IMR-90 (cell line): ENCODE measurements around the gene CRYM. TPM values are rescaled to one million over a fixed set of nuclear protein-coding genes. Genes with fewer than 3 reads are reported as not detected.

Experiments
- ATAC-seq: fragments of 200-7000 bp; cut with Tn5 transposase; 2 replicates; pipeline ENCODE4 v1.9.1; 2020; ENCODE audit warnings: low read depth, mild to moderate bottlenecking, moderate library complexity
- BruUV-seq: library from RNA; stranded (reverse); fragments of 400-500 nt; replicated peaks from 2 replicates; lab custom pipeline; 2021; lab: Mats Ljungman, UMichigan
- CTCF ChIA-PET: fragments of 300-600 bp; formaldehyde crosslinking; extraction: SDS; loops from one replicate; lab custom pipeline; 2021; ENCODE audit warnings: antibody characterized with exemption; lab: Yijun Ruan, JAX
- POLR2A ChIA-PET: fragments of 300-600 bp; sonication (Branson Sonifier 250); formaldehyde crosslinking; loops from one replicate; lab custom pipeline; 2022; ENCODE audit warnings: antibody characterized with exemption; ENCODE audit not compliant: unreplicated experiment; lab: Charles Lee
- DNase-seq: peaks from one replicate; pipeline ENCODE4 v3.0.0; 2013
- H2AFZ ChIP-seq: replicated peaks from 2 replicates; pipeline ENCODE3; 2013; ENCODE audit warnings: low read length, mild to moderate bottlenecking; ENCODE audit not compliant: poor library complexity
- H2AK5ac ChIP-seq: 2 replicates; pipeline ENCODE4 v1.6.1; 2013; ENCODE audit warnings: low read depth, low read length, inconsistent platforms
- H2AK9ac ChIP-seq: replicated peaks from 2 replicates; pipeline ENCODE3; 2013; ENCODE audit warnings: mild to moderate bottlenecking, low read depth, low read length, moderate library complexity; ENCODE audit not compliant: poor library complexity
- H2BK120ac ChIP-seq: 2 replicates; pipeline ENCODE4 v1.6.1; 2013; ENCODE audit warnings: low read depth, low read length, inconsistent platforms
- H2BK15ac ChIP-seq: 3 replicates; pipeline ENCODE4 v1.6.1; 2013; ENCODE audit warnings: low read depth, low read length, inconsistent platforms
- H2BK20ac ChIP-seq: 2 replicates; pipeline ENCODE4 v1.6.1; 2013; ENCODE audit warnings: low read depth, mild to moderate bottlenecking, inconsistent platforms, low read length, moderate library complexity
- H2BK5ac ChIP-seq: 2 replicates; pipeline ENCODE4 v1.6.1; 2013; ENCODE audit warnings: mild to moderate bottlenecking, low read depth, low read length, inconsistent platforms; ENCODE audit not compliant: poor library complexity, severe bottlenecking
- H3K14ac ChIP-seq: replicated peaks from 2 replicates; pipeline ENCODE4 v1.6.1; 2013; ENCODE audit warnings: low read depth, low read length, inconsistent platforms
- H3K18ac ChIP-seq: 2 replicates; pipeline ENCODE4 v1.6.1; 2013; ENCODE audit warnings: low read depth, low read length, control low read depth
- H3K23ac ChIP-seq: 2 replicates; pipeline ENCODE4 v1.6.1; 2013; ENCODE audit warnings: low read depth, low read length, inconsistent platforms
- H3K27ac ChIP-seq: 2 replicates; pipeline ENCODE4 v1.5.1; 2013; ENCODE audit warnings: mild to moderate bottlenecking, control low read depth, low read length; ENCODE audit not compliant: insufficient read depth
- H3K27me3 ChIP-seq: 2 replicates; pipeline ENCODE4 v1.6.1; 2013; ENCODE audit warnings: low read length; ENCODE audit not compliant: control insufficient read depth, insufficient read depth
- H3K36me3 ChIP-seq: 2 replicates; pipeline ENCODE4 v1.6.1; 2013; ENCODE audit warnings: low read length, mixed read lengths; ENCODE audit not compliant: control insufficient read depth, insufficient read depth
- H3K4ac ChIP-seq: 2 replicates; pipeline ENCODE4 v1.6.1; 2013; ENCODE audit warnings: low read depth, low read length, inconsistent platforms
- H3K4me1 ChIP-seq: 2 replicates; pipeline ENCODE4 v1.6.1; 2013; ENCODE audit warnings: low read length, mixed read lengths; ENCODE audit not compliant: control insufficient read depth, insufficient read depth
- H3K4me2 ChIP-seq: 2 replicates; pipeline ENCODE4 v1.6.1; 2013; ENCODE audit warnings: low read depth, mild to moderate bottlenecking, control low read depth, low read length, moderate library complexity
- H3K4me3 ChIP-seq: 2 replicates; pipeline ENCODE4 v1.5.1; 2013; ENCODE audit warnings: low read depth, mild to moderate bottlenecking, control low read depth, low read length, moderate library complexity; ENCODE audit not compliant: insufficient read depth
- H3K56ac ChIP-seq: 2 replicates; pipeline ENCODE4 v1.6.1; 2013; ENCODE audit warnings: low read length, inconsistent platforms; ENCODE audit not compliant: insufficient read depth; ENCODE audit errors: extremely low read depth
- H3K79me1 ChIP-seq, 2 experiments: 2 replicates each; pipeline ENCODE4 v1.6.1; 2013; ENCODE audit warnings: low read length in 2 of 2, inconsistent platforms in 1 of 2, low read depth in 1 of 2
- H3K9ac ChIP-seq: 2 replicates; pipeline ENCODE4 v1.6.1; 2013; ENCODE audit warnings: low read depth, low read length, control low read depth
- H3K9me1 ChIP-seq: 2 replicates; pipeline ENCODE4 v1.6.1; 2013; ENCODE audit warnings: low read length, inconsistent platforms; ENCODE audit not compliant: insufficient read depth
- H3K9me3 ChIP-seq: 2 replicates; pipeline ENCODE4 v1.6.1; 2013; ENCODE audit warnings: low read length; ENCODE audit not compliant: control insufficient read depth, insufficient read depth
- H4K20me1 ChIP-seq: 2 replicates; pipeline ENCODE4 v1.6.1; 2013; ENCODE audit warnings: low read length, inconsistent platforms; ENCODE audit not compliant: insufficient read depth
- H4K5ac ChIP-seq: 2 replicates; pipeline ENCODE4 v1.6.1; 2013; ENCODE audit warnings: mild to moderate bottlenecking, low read depth, low read length, control low read depth
- H4K8ac ChIP-seq, 2 experiments: 2 replicates each; pipeline ENCODE4 v1.6.1; 2013; ENCODE audit warnings: low read depth in 2 of 2, low read length in 2 of 2, control low read depth in 1 of 2, inconsistent platforms in 1 of 2
- H4K91ac ChIP-seq: 2 replicates; pipeline ENCODE4 v1.6.1; 2013; ENCODE audit warnings: low read depth, low read length, inconsistent platforms; ENCODE audit not compliant: insufficient read depth
- ELK1 ChIP-seq: fragments of 150-350 bp; IDR thresholded peaks from 2 replicates; pipeline ENCODE4 v1.6.1; 2016; ENCODE audit warnings: low read depth, mild to moderate bottlenecking, low read length, moderate library complexity, borderline replicate concordance
- RAD21 ChIP-seq: IDR thresholded peaks from 2 replicates; pipeline ENCODE4 v1.6.1; 2012; ENCODE audit warnings: low read length, improper control_type of control experiment
- WGBS, 2 experiments: methylation state at CpG; one replicate each; pipeline versions ENCODE4 v1.1.5 to v1.1.7; 2013; ENCODE audit warnings: missing lambda C conversion rate in 2 of 2; ENCODE audit not compliant: insufficient read length in 1 of 2; ENCODE audit errors: extremely low coverage in 2 of 2; 5-methylcytosine and 5-hydroxymethylcytosine counted together
- dilution Hi-C: fragments of 300-500 bp; cut with HindIII; formaldehyde crosslinking; loops from one replicate; pipeline ENCODE4 v1.14.3; 2018; ENCODE audit warnings: low sequenced_read_pairs; ENCODE audit not compliant: unreplicated experiment
- in situ Hi-C: fragments of 300-500 bp; cut with MboI; formaldehyde crosslinking; loops from 3 replicates; pipeline ENCODE4 v1.14.3; 2019; ENCODE audit warnings: low sequenced_read_pairs, inconsistent platforms, mixed read lengths
- intact Hi-C: fragments of 100-400 bp; cut with micrococcal nuclease; formaldehyde crosslinking; loops from 2 replicates; pipeline ENCODE4 v1.10.0; 2022
- polyA plus RNA-seq, 3 experiments: library from polyadenylated mRNA; depleted of rRNA; stranded (reverse); fragments of >200 nt; gene quantifications; 2 replicates each; pipeline ENCODE4 v1.2.3, GENCODE V29; 2012; ENCODE audit warnings: low replicate concordance in 1 of 3
- total RNA-seq: library from RNA; depleted of rRNA; stranded (reverse); fragments of >200 nt; gene quantifications from 2 replicates; pipeline ENCODE4 v1.2.3, GENCODE V29; 2012

The CRYM gene
- total and polyA plus RNA-seq, 2 of the 4 experiments (the other 2 are of a cell fraction), result not detected

- WGBS, 2 experiments, result no CpG with 5 or more reads among the region's 1 CpG
- H4K20me1 ChIP-seq, result no peaks in the 10 kb centered on the region
- H3K14ac ChIP-seq, result no peak overlapping the region
- ChIA-PET CTCF (interaction anchor here (0.5 kb wide), 1 partner anchor 45 kb away, joined by 3 read pairs; no protein-coding TSS in a partner anchor), POLR2A (no interaction called here)
- dilution Hi-C loops (no loop called here), in situ Hi-C loops (no loop called here), intact Hi-C loops (no loop called here)
- H3K56ac ChIP-seq, result no peak overlapping the region
- H3K79me1 ChIP-seq, result no peaks in the 10 kb centered on the region
- no peak overlapping the region for H3K4me3 ChIP-seq
- no peak for TF ChIP-seq ELK1
- TF ChIP-seq RAD21, result no peak
- no peak overlapping the region for H2BK5ac ChIP-seq
- H2AK9ac ChIP-seq, result no peak overlapping the region
- no peak overlapping the region for H2AK5ac ChIP-seq
- H3K18ac ChIP-seq, result no peak overlapping the region
- no peak for DNase-seq
- no peaks in the 10 kb centered on the region for H3K9me3 ChIP-seq
- H3K4me2 ChIP-seq, result no peak overlapping the region
- no peak overlapping the region for H3K9ac ChIP-seq
- no peak overlapping the region for H4K5ac ChIP-seq
- no peak overlapping the region for H3K4ac ChIP-seq
- no peaks in the 10 kb centered on the region for H3K9me1 ChIP-seq
- H4K91ac ChIP-seq, result no peak overlapping the region
- H3K27me3 ChIP-seq, result peaks cover 13% of the 10 kb centered on the region
- H3K4me1 ChIP-seq, result no peaks in the 10 kb centered on the region
- H2AFZ ChIP-seq, result no peak overlapping the region
- H3K23ac ChIP-seq, result no peak overlapping the region
- H2BK120ac ChIP-seq, result no peak overlapping the region
- no peak overlapping the region for H3K27ac ChIP-seq
- ATAC-seq, result no peak
- no peaks in the 10 kb centered on the region for H3K36me3 ChIP-seq
- H4K8ac ChIP-seq, result no peak overlapping the region
- H2BK15ac ChIP-seq, result no peak overlapping the region
- BruUV-seq, result no TSS peak
- no peak overlapping the region for H2BK20ac ChIP-seq
Observed at GRCh38 chr16:21233045-21233520, 45.0 kb downstream of the CRYM start.
